NCI-H187 (cell line): Measurements from ENCODE around the gene MRPL19.

ENCODE experiments used
- DNase-seq, 2 experiments: peaks; one replicate each; lab custom pipeline; 2025; lab: John Stamatoyannopoulos, UW

The MRPL19 gene

GRCh38 chr2:75646583-75647425 lies at the start of gene MRPL19:
Gene MRPL19, plus strand, starts transcription at chr2:75646783. Its CDS starts 25 bp downstream, at chr2:75646808.
- peak in 1 of 2 experiments; percentile 47 for DNase-seq

DNA sequence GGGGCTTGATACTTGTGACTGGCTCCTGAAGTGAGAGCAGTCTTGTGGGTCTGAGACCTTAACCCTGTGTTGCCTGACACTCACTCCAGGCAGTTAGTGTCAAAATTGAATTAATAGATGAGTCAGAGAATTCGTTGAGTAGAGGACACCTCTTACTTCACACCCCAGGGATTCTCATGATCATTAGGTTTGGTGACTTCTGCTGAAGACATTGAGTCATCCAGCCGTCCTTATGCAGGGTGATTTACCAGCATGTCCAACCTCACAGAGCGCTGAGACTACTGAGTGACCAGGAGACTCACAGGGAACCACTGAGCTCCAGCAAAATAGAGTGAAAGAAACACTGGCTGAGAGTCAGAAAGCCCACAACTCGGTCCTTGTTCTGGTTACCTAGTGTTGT lies 49.8 kb upstream of the MRPL19 start:
- DNase-seq: no peak

GRCh38 chr2:75597949-75598348 lies 48.6 kb upstream of the MRPL19 start:
- DNase-seq: no peak

DNA sequence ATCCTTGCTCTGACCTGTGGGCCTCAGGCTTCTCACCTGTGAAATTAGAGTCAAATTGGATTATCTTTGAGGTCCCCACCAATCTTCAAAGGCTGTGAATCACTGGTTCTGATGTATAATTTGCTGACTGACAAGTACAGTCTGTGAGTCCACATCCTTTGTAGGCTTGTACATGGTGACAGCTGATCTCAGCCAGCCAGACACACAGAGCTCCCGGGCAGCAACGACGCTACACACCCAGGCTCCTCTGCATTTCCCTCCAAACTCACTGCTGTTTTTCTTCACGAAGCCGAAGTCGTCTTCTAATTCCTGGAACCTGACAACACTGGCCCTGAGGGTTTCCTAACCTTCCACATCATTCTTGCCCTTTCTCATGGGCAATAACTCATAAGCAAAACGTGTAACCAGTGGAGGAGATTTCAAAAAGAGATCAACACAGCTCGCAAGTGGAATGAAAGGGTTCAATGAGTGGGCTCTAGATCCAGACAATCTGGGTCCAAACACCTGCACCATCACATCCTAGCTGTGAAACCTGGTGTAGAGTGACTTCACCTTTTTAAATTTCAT lies 47.9 kb upstream of the MRPL19 start:
- no peak for DNase-seq

DNA sequence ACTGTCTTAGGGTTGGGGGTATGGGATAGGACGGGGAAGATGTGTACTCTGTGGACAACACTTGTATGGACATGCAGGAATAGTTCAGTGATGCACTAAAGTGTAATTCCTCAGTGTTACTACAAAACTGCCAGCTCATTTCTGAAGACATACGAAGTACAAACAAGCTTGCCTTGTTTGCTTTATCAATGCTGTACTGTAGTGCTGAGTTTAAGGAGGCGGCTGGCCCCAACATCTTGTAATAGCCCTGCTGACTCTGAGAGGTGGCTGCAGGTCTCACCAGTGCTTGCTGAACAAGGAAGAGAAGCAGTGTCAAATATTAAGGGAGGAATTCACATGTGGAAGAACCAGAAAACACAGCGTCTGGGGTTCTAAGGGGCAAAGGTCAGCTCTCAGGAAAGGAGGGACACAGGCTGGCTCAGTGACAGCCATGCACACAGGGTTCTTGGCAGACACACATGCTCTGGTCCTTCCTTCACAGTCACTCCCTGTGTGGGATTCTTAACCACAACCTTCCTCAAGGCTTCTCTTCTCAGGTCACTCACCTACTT lies 46.0 kb upstream of the MRPL19 start:
- no peak for DNase-seq

DNA sequence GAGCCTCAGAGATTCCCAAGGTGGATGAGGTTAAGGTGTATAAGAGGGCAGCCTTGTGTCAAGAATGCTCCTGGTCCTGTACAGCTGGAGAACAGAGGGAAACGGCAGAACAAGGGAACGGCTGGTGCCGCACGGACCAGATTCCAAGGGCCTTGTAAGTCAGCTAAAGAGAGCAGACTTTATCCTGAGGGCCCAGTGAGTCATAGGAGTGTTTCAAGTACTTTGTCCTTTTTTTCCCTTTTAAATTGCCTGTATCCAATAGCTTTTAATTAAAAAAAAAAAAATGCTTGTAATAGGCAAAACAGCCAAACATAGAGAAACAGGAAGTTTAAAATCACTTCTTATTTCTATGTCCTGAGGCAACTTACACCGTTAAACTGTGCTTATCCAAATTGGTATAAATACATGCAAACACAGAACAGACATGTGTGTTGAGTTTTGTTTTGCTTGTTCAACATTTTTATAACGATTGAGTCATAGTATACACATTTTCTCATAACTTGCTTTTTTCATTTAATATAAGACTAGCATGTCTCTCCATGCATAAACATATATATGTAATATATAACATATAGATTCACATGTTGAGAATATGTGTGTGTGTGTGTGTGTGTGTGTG lies 43.8 kb upstream of the MRPL19 start:
- no peak for DNase-seq

- DNase-seq: no peak
Observed at GRCh38 chr2:75603477-75603876, 43.1 kb upstream of the MRPL19 start.

DNA sequence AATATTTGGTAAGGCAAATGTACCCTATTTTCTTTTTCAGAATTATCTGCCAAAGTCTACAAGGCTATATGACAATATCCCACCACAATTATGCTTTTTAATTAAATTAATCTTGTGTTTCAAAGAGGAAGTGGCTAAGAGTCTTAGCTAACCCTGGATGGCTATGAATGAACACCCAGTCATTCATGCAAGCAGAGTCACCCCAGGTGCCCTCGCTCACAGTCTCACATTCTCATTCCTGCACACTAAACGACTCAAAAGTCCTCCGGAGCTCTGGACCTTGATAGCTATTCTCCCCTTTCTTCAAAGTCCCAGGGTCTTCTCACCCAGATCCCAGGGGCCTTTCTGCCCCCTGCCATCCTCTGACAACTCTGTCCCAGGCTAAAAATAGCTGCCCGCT lies 42.1 kb upstream of the MRPL19 start:
- DNase-seq: no peak

- no peak for DNase-seq
Observed at GRCh38 chr2:75605770-75606529, 40.6 kb upstream of the MRPL19 start.

DNA sequence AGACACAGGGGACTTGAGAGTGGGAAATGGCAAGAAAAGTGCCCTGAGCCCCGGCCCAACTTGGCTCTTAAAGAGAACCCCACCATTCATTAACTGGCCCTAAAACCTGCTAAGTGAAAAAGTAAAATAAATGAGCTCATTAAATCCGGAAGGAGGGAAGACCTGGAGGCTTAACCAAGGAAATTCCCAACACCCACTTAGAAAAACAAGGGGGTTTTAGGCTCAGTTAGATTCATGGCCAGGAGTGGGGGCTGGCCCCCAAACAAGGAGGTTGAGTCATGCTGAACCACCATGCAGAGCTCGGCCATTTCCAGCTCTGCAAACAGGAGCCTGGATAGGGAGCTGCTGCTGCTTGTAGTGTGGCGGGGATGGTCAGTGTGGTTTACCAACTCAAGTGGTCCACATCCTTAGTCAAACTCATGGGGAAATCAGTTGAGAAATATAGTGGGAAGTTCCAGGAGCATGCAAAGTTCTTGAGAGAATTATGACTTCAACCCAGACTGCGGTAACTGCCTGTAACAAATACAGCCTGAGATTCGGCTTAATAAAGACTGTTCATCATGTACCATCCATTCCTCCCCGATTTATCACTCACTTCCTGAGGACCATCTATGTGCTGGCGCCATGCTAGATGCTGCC lies 39.7 kb upstream of the MRPL19 start:
- no peak for DNase-seq

DNA sequence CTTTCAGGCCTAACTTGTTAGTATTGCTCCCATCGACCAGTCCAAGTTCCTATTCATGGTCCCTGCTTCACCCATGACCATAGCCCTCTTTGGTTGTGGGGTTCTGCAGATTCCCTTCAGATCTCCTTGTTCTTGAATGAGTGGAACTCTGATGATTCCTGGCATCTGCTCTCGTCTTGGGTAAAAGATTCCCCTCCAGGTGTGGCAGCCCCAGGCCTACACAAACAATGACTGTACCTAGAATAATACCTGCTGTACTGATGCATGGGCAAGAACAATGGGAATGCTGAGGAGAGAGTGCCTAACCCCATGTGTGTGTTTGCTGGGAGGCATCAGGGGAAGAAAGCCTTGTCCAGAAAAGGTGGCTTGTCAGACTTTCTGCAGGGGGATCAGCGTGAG lies 39.2 kb upstream of the MRPL19 start:
- no peak for DNase-seq

GRCh38 chr2:75607988-75608683 lies 38.4 kb upstream of the MRPL19 start:
- DNase-seq: no peak

DNA sequence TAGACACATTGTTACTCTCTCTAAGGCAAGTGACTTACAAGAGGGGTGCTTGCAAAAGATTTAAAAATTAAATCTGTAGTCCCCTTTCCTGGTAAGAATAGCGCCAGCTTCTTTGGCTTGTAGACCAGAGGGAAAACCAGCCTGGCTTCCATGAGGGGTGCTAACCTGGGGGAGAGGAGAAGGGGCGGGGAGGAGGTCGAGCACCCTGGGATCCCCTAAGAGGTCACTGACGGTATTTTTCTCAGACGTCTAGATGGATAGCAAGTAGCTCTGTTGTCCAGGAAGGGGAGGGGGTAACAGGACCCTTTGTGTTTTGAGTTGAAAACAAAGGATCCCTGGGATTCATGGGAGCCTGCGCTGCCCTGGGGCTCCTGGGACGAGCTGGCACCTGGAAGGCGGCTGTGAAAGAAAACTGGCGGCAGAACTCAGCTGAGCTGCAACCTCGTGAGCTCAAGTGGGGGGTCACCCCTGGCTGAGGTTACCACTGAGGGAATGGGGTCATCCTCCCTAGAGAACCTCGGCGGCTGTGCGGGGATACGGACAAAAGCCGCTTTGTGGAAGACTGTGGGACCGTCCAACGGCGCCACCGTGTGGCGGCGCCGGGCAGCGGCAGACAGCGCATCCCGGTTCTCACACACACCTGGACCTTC lies 37.8 kb upstream of the MRPL19 start:
- peak; percentile 7 to 20 for DNase-seq

- no peak for DNase-seq
Observed at GRCh38 chr2:75609334-75609689, 37.3 kb upstream of the MRPL19 start.

GRCh38 chr2:75609937-75610508 lies 36.6 kb upstream of the MRPL19 start:
- no peak for DNase-seq

DNA sequence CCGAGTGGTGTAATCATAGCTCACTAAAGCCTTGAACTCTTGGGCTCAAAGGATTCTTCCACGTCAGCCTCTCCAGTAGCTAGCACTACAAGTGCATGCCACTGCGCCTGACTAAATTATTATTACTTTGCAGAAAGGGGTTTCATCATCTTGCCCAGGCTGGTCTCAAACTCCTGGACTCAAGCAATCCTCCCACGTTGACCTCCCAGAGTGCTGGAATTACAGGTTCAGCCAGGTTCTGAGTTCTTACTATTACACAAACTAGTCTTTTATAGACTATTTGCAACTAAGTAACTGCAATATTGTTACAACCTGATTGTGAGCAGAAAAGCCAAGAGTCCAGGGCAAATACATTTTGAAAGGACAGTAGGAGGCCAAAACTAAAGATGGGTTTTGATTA lies 35.9 kb upstream of the MRPL19 start:
- DNase-seq: no peak

DNA sequence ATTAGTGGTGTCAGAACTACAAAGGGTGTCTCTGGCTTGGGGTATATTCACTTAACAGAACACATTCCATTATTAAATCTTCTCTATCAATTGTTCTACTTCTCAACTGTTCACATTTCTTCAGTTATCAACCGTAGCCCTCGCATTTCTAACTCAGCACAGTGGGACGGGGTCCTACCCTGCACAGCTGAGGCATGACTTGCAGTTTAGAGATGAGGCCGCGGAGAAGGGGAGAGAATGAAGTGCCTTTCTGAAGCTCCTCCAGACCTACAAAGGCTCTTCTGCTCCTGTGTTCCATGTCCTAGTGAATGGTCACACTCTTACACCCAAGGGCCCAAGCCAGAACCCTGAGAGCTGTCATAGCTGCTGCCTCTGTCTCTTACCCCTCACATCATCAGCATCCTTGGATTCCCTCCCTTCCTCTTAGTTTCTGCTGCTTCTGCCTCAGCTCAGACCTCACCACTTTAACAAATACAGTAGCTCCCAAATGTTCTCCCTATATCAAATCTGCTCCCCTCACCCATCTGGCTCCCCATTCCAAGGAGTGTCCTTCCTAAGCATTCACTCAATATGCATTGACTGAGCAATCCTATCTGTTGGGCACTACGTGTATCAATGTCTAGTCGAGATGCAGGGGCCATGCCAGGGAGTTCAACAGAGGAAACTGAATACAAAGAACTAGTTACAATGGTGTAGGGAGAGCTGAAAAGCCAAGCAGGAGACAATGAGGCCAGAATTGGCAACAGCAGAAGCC lies 34.3 kb upstream of the MRPL19 start:
- DNase-seq: no peak

DNA sequence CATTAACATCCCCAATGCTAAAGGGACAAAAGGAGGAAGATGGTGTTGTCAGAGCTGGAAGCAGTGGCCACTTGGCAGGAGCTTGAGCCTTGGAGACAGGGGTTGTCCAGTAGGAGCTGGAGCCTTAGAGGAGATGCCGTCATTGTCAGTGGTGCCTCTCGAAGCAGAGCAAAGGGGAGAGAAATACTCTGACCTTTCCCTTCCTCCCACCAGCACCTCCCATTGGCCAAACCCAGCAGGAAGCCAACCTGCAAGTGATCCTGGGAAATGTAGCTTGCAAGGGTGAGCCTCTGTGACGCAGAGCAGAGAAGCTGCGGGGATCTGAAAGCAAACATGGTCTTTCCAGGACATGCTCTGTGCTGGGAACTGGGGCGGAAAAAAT lies 33.7 kb upstream of the MRPL19 start:
- no peak for DNase-seq

DNA sequence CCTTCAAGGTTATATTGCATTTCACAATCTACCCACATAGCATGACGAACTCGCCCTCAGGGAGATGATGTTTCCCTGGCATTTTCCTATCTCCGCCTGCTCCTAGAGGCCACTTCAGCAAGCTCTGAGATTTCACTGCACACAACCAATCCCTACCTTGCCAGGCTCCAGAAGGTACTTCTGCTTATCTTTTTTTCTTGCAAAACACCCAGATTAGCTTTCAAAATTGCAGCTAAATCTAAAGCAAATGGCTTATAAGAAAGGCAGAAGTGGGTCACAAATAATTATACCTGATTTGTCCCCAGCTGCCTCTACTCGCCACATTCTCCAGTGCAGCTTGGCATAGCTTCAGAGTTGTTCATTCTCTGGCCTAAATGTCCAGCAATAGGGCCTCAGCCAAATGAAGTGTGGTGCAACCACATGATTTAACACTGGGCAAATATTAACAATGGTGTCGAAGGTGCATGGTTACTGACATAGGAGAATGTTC lies 32.4 kb upstream of the MRPL19 start:
- no peak for DNase-seq
